Activated T-cell treated with anti-CD3 and anti-CD28 coated beads, Interleukin-2, amount 50 U/mL, for 4 hours (primary cell): ENCODE results near the gene NSL1. TPM values are rescaled to one million over a fixed set of nuclear protein-coding genes. Genes with fewer than 3 reads are reported as not detected.

ENCODE experiments used
- ATAC-seq, 2 donors: fragments of 200-7000 bp; cut with Tn5 transposase; one replicate each; pipeline ENCODE4 v1.10.0; 2021
- DNase-seq: peaks from one replicate; pipeline ENCODE4 v3.0.0-alpha.2; 2020
- H3K27me3 Mint-ChIP-seq: one replicate; pipeline ENCODE4 v1.8.0; 2021; ENCODE audit warnings: low read depth, mixed read lengths
- H3K36me3 Mint-ChIP-seq: one replicate; pipeline ENCODE4 v1.8.0; 2022; ENCODE audit warnings: mixed read lengths; ENCODE audit not compliant: insufficient read depth
- H3K4me1 Mint-ChIP-seq: one replicate; pipeline ENCODE4 v1.8.0; 2021; ENCODE audit warnings: low read depth, mixed read lengths
- H3K4me3 Mint-ChIP-seq: one replicate; pipeline ENCODE4 v1.8.0; 2021; ENCODE audit warnings: mild to moderate bottlenecking, moderate library complexity, mixed read lengths
- H3K9me3 Mint-ChIP-seq: one replicate; pipeline ENCODE4 v1.8.0; 2021; ENCODE audit warnings: mixed read lengths
- total RNA-seq, 3 donors: library from RNA; stranded (reverse); gene quantifications; one replicate each; pipeline ENCODE4 v1.2.1, GENCODE V29; 2021

The NSL1 gene
- total RNA-seq, 3 donors from 2014 or later = 31.1 to 39.8 (median 31.8) TPM

GRCh38 chr1:212699104-212699624 lies 92.4 kb downstream of the NSL1 start:
- Mint-ChIP-seq H3K36me3 (peaks cover 10% of the 10 kb centered on the region), H3K4me1 (peaks cover 60% of the 10 kb centered on the region), H3K9me3 (no peaks in the 10 kb centered on the region), H3K27me3 (peaks cover 7% of the 10 kb centered on the region), H3K4me3 (peak overlapping the region; percentile 89)
- ATAC-seq (peak; percentile 69 to 72), DNase-seq (peak; percentile 47)

GRCh38 chr1:212698467-212699103 lies 93.0 kb downstream of the NSL1 start:
- Mint-ChIP-seq H3K4me1 (peaks cover 55% of the 10 kb centered on the region), H3K27me3 (peaks cover 7% of the 10 kb centered on the region), H3K9me3 (no peaks in the 10 kb centered on the region), H3K36me3 (peaks cover 13% of the 10 kb centered on the region), H3K4me3 (peak overlapping the region; percentile 89)
- ATAC-seq (no peak), DNase-seq (no peak)

GRCh38 chr1:212696721-212697331 lies 94.8 kb downstream of the NSL1 start:
- no peak for ATAC-seq
- peaks cover 42% of the 10 kb centered on the region for H3K4me1 Mint-ChIP-seq
- peaks cover 15% of the 10 kb centered on the region for H3K36me3 Mint-ChIP-seq
- H3K4me3 Mint-ChIP-seq = peak overlapping the region; percentile 54
- H3K27me3 Mint-ChIP-seq = peaks cover 7% of the 10 kb centered on the region
- H3K9me3 Mint-ChIP-seq = no peaks in the 10 kb centered on the region
- DNase-seq = no peak

- no peak for ATAC-seq
- Mint-ChIP-seq H3K36me3 (peaks cover 18% of the 10 kb centered on the region), H3K9me3 (no peaks in the 10 kb centered on the region), H3K4me3 (no peak overlapping the region), H3K4me1 (peaks cover 21% of the 10 kb centered on the region), H3K27me3 (peaks cover 7% of the 10 kb centered on the region)
- DNase-seq = no peak
These were observed 98.6 kb downstream of the NSL1 start for GRCh38 chr1:212692774-212693644.

- ATAC-seq (peak; percentile 62 to 76), DNase-seq (no peak)
- no peaks in the 10 kb centered on the region for H3K9me3 Mint-ChIP-seq
- H3K4me1 Mint-ChIP-seq = peaks cover 9% of the 10 kb centered on the region
- peaks cover 7% of the 10 kb centered on the region for H3K27me3 Mint-ChIP-seq
- H3K4me3 Mint-ChIP-seq = no peak overlapping the region
- H3K36me3 Mint-ChIP-seq = peaks cover 25% of the 10 kb centered on the region
These were observed 100.0 kb downstream of the NSL1 start for GRCh38 chr1:212691561-212692071.

GRCh38 chr1:212690816-212691403 lies 100.7 kb downstream of the NSL1 start:
- Mint-ChIP-seq H3K9me3 (no peaks in the 10 kb centered on the region), H3K27me3 (no peaks in the 10 kb centered on the region), H3K36me3 (peaks cover 22% of the 10 kb centered on the region), H3K4me3 (no peak overlapping the region), H3K4me1 (peaks cover 2% of the 10 kb centered on the region)
- DNase-seq = no peak
- ATAC-seq = no peak

GRCh38 chr1:212689758-212690529 lies 101.6 kb downstream of the NSL1 start:
- no peak for ATAC-seq
- Mint-ChIP-seq H3K9me3 (no peaks in the 10 kb centered on the region), H3K27me3 (no peaks in the 10 kb centered on the region), H3K36me3 (peaks cover 23% of the 10 kb centered on the region), H3K4me3 (no peak overlapping the region), H3K4me1 (peaks cover 2% of the 10 kb centered on the region)
- no peak for DNase-seq

- no peaks in the 10 kb centered on the region for H3K27me3 Mint-ChIP-seq
- no peak overlapping the region for H3K4me3 Mint-ChIP-seq
- peaks cover 21% of the 10 kb centered on the region for H3K36me3 Mint-ChIP-seq
- ATAC-seq = no peak
- DNase-seq = no peak
- H3K4me1 Mint-ChIP-seq = peaks cover 2% of the 10 kb centered on the region
- no peaks in the 10 kb centered on the region for H3K9me3 Mint-ChIP-seq
These were observed 102.3 kb downstream of the NSL1 start for GRCh38 chr1:212689196-212689725.

GRCh38 chr1:212688341-212689047 lies 103.1 kb downstream of the NSL1 start:
- Mint-ChIP-seq H3K27me3 (no peaks in the 10 kb centered on the region), H3K4me1 (peaks cover 9% of the 10 kb centered on the region), H3K4me3 (no peak overlapping the region), H3K9me3 (no peaks in the 10 kb centered on the region), H3K36me3 (peaks cover 19% of the 10 kb centered on the region)
- no peak for ATAC-seq
- no peak for DNase-seq

GRCh38 chr1:212687811-212688210 lies 103.8 kb downstream of the NSL1 start:
- Mint-ChIP-seq H3K4me3 (no peak overlapping the region), H3K36me3 (peaks cover 19% of the 10 kb centered on the region), H3K27me3 (no peaks in the 10 kb centered on the region), H3K9me3 (no peaks in the 10 kb centered on the region), H3K4me1 (peaks cover 16% of the 10 kb centered on the region)
- ATAC-seq (no peak), DNase-seq (no peak)

- H3K36me3 Mint-ChIP-seq = peaks cover 16% of the 10 kb centered on the region
- ATAC-seq (no peak), DNase-seq (no peak)
- no peaks in the 10 kb centered on the region for H3K9me3 Mint-ChIP-seq
- no peaks in the 10 kb centered on the region for H3K27me3 Mint-ChIP-seq
- H3K4me1 Mint-ChIP-seq = peaks cover 20% of the 10 kb centered on the region
- no peak overlapping the region for H3K4me3 Mint-ChIP-seq
These were observed 105.0 kb downstream of the NSL1 start for GRCh38 chr1:212686591-212686990.

GRCh38 chr1:212686069-212686468 lies 105.5 kb downstream of the NSL1 start:
- H3K4me1 Mint-ChIP-seq = peaks cover 21% of the 10 kb centered on the region
- no peak overlapping the region for H3K4me3 Mint-ChIP-seq
- no peaks in the 10 kb centered on the region for H3K9me3 Mint-ChIP-seq
- no peaks in the 10 kb centered on the region for H3K27me3 Mint-ChIP-seq
- DNase-seq (no peak), ATAC-seq (no peak)
- H3K36me3 Mint-ChIP-seq = peaks cover 16% of the 10 kb centered on the region

- ATAC-seq (no peak), DNase-seq (no peak)
- Mint-ChIP-seq H3K27me3 (no peaks in the 10 kb centered on the region), H3K4me3 (no peak overlapping the region), H3K4me1 (peaks cover 23% of the 10 kb centered on the region), H3K9me3 (no peaks in the 10 kb centered on the region), H3K36me3 (peaks cover 13% of the 10 kb centered on the region)
These were observed 106.1 kb downstream of the NSL1 start for GRCh38 chr1:212685429-212685828.
